HG03520 (cell line): ENCODE data around the gene H2BK1.

ENCODE experiments used
- ATAC-seq: cut with Tn5 transposase; IDR thresholded peaks from one replicate; pipeline ENCODE4 v1.9.1; 2021; ENCODE audit warnings: mild to moderate bottlenecking, moderate library complexity; ENCODE audit not compliant: unreplicated experiment

Gene H2BK1

GRCh38 chr7:151210087-151210854, at the start of gene H2BK1:
H2BK1 (minus strand) TSS chr7:151210488; CDS start chr7:151210318, 170 bp downstream.
- ATAC-seq: no peak

GRCh38 chr7:151257990-151258389, 47.7 kb upstream of the H2BK1 start:
- ATAC-seq: no peak

- ATAC-seq: no peak
Observed at GRCh38 chr7:151256410-151257045, 46.2 kb upstream of the H2BK1 start.

- no peak for ATAC-seq
Observed at GRCh38 chr7:151255390-151255789, 45.1 kb upstream of the H2BK1 start.

- ATAC-seq: no peak
Observed at GRCh38 chr7:151254851-151255250, 44.6 kb upstream of the H2BK1 start.

- no peak for ATAC-seq
Observed at GRCh38 chr7:151254316-151254715, 44.0 kb upstream of the H2BK1 start.

- no peak for ATAC-seq
Observed at GRCh38 chr7:151252961-151253711, 42.8 kb upstream of the H2BK1 start.

- no peak for ATAC-seq
Observed at GRCh38 chr7:151252561-151252835, 42.2 kb upstream of the H2BK1 start.

- ATAC-seq: no peak
Observed at GRCh38 chr7:151251689-151252560, 41.6 kb upstream of the H2BK1 start.

- no peak for ATAC-seq
Observed at GRCh38 chr7:151251328-151251688, 41.0 kb upstream of the H2BK1 start.

GRCh38 chr7:151250181-151251132, 40.2 kb upstream of the H2BK1 start:
- no peak for ATAC-seq

GRCh38 chr7:151249732-151250072, 39.4 kb upstream of the H2BK1 start:
- ATAC-seq: no peak

- no peak for ATAC-seq
Observed at GRCh38 chr7:151249034-151249731, 38.9 kb upstream of the H2BK1 start.

GRCh38 chr7:151248346-151249033, 38.2 kb upstream of the H2BK1 start, which contains the start of gene SMARCD3:
SMARCD3 (minus strand) TSS chr7:151248694; CDS start chr7:151248562, 132 bp downstream.
- no peak for ATAC-seq

- no peak for ATAC-seq
Observed at GRCh38 chr7:151247611-151248345, 37.5 kb upstream of the H2BK1 start.

GRCh38 chr7:151246851-151247580, 36.7 kb upstream of the H2BK1 start:
- ATAC-seq: no peak

- ATAC-seq: no peak
Observed at GRCh38 chr7:151246102-151246850, 36.0 kb upstream of the H2BK1 start.
